H1 (cell line): ENCODE results near the gene PTPN2. TPM values are rescaled to one million over a fixed set of nuclear protein-coding genes. Genes with fewer than 3 reads are reported as not detected.

Experiments
- CTCF ChIA-PET: fragments of 300-600 bp; sonication (Branson Sonifier 250); formaldehyde crosslinking; loops from one replicate; lab custom pipeline; 2021; ENCODE audit not compliant: partially characterized antibody; lab: Charles Lee
- POLR2A ChIA-PET: fragments of 300-600 bp; sonication (Branson Sonifier 250); formaldehyde crosslinking; loops from one replicate; lab custom pipeline; 2021; ENCODE audit warnings: inconsistent platforms; ENCODE audit not compliant: partially characterized antibody; lab: Charles Lee
- DNase-seq, 2 experiments: peaks; one replicate each; pipeline versions ENCODE4 v3.0.0 to v3.0.0-alpha.2; 2010 to 2022; ENCODE audit warnings: low spot score in 2 of 2, low read depth in 1 of 2, mixed read lengths in 1 of 2
- FAIRE-seq: peaks from 2 replicates; lab custom pipeline; 2011; peaks lifted over from hg19 to GRCh38; lab: Jason Lieb, UNC
- H2AFZ ChIP-seq: 2 replicates; pipeline ENCODE4 v1.8.1; 2012; ENCODE audit warnings: low read length, inconsistent platforms
- H2AK5ac ChIP-seq: 2 replicates; pipeline ENCODE4 v1.6.1; 2013; ENCODE audit warnings: low read depth, low read length
- H2BK120ac ChIP-seq: replicated peaks from 2 replicates; pipeline ENCODE3; 2013; ENCODE audit warnings: low read depth, low read length, inconsistent platforms
- H2BK12ac ChIP-seq: 2 replicates; pipeline ENCODE4 v1.6.1; 2013; ENCODE audit warnings: low read depth, low read length
- H2BK15ac ChIP-seq: 2 replicates; pipeline ENCODE4 v1.6.1; 2013; ENCODE audit warnings: low read length
- H2BK20ac ChIP-seq: 2 replicates; pipeline ENCODE4 v1.6.1; 2013; ENCODE audit warnings: low read length
- H2BK5ac ChIP-seq: 2 replicates; pipeline ENCODE4 v1.6.1; 2013; ENCODE audit warnings: low read depth, low read length
- H3K14ac ChIP-seq: 2 replicates; pipeline ENCODE4 v1.6.1; 2013; ENCODE audit warnings: inconsistent platforms; ENCODE audit not compliant: insufficient read length
- H3K18ac ChIP-seq: 2 replicates; pipeline ENCODE4 v1.6.1; 2013; ENCODE audit warnings: low read length; ENCODE audit errors: extremely low read depth
- H3K23ac ChIP-seq: 2 replicates; pipeline ENCODE4 v1.6.1; 2013; ENCODE audit warnings: inconsistent platforms; ENCODE audit not compliant: insufficient read length
- H3K23me2 ChIP-seq: 2 replicates; pipeline ENCODE4 v1.6.1; 2013; ENCODE audit warnings: low read depth, low read length
- H3K27ac ChIP-seq: 2 replicates; pipeline ENCODE4 v1.6.1; 2011; ENCODE audit warnings: low read depth, low read length, inconsistent platforms
- H3K27me3 ChIP-seq, 4 experiments: replicated peaks in 1 of 4; 1 replicate in 1 of 4; 2 replicates in 3 of 4; pipeline versions ENCODE4 v1.6.1 to v1.8.1; 2011 to 2013; ENCODE audit warnings: low read length in 3 of 4, mild to moderate bottlenecking in 3 of 4, inconsistent platforms in 2 of 4, mixed read lengths in 2 of 4, moderate library complexity in 1 of 4; ENCODE audit not compliant: control insufficient read depth in 3 of 4, insufficient read depth in 3 of 4; ENCODE audit errors: extremely low read depth in 1 of 4
- H3K36me3 ChIP-seq, 4 experiments: 2 replicates each; pipeline versions ENCODE4 v1.6.1 to v1.8.1; 2011 to 2013; ENCODE audit warnings: mild to moderate bottlenecking in 4 of 4, low read length in 3 of 4, moderate library complexity in 2 of 4, control low read depth in 1 of 4, inconsistent platforms in 1 of 4; ENCODE audit not compliant: insufficient read depth in 4 of 4, control insufficient read depth in 2 of 4
- H3K4ac ChIP-seq: replicated peaks from 2 replicates; pipeline ENCODE3; 2013; ENCODE audit warnings: low read length, low read depth, mixed read lengths, inconsistent platforms; ENCODE audit not compliant: insufficient read length
- H3K4me1 ChIP-seq, 4 experiments: replicated peaks in 1 of 4; 1 replicate in 1 of 4; 2 replicates in 3 of 4; pipeline versions ENCODE4 v1.6.1 to v1.8.1; 2011 to 2013; ENCODE audit warnings: low read length in 3 of 4, inconsistent platforms in 2 of 4, mixed read lengths in 1 of 4; ENCODE audit not compliant: insufficient read depth in 4 of 4, control insufficient read depth in 3 of 4
- H3K4me2 ChIP-seq, 2 experiments: 2 replicates each; pipeline versions ENCODE4 v1.6.1 to v1.8.1; 2011 to 2013; ENCODE audit warnings: low read depth in 2 of 2, low read length in 2 of 2, control low read depth in 1 of 2, inconsistent platforms in 1 of 2, mild to moderate bottlenecking in 1 of 2; ENCODE audit not compliant: insufficient read depth in 1 of 2
- H3K4me3 ChIP-seq, 4 experiments: fragments of 200-600, 300-600 bp in 1 of 4; sonication (generic), shearing (Covaris generic), sonication (Bioruptor Twin) in 1 of 4; 2 replicates each; pipeline versions ENCODE4 v1.5.1 to v1.8.1; 2011 to 2016; ENCODE audit warnings: low read length in 4 of 4, low read depth in 3 of 4, control low read depth in 2 of 4, inconsistent platforms in 2 of 4, mild to moderate bottlenecking in 2 of 4, mixed read lengths in 1 of 4, moderate library complexity in 1 of 4; ENCODE audit not compliant: insufficient read depth in 2 of 4; ENCODE audit errors: extremely low read depth in 1 of 4
- H3K56ac ChIP-seq: replicated peaks from 2 replicates; pipeline ENCODE3; 2013; ENCODE audit warnings: low read depth, mild to moderate bottlenecking, mixed read lengths, low read length, inconsistent platforms; ENCODE audit not compliant: insufficient read length
- H3K79me1 ChIP-seq: 2 replicates; pipeline ENCODE4 v1.6.1; 2013; ENCODE audit warnings: low read depth, low read length, control low read depth
- H3K79me2 ChIP-seq, 2 experiments: 2 replicates each; pipeline versions ENCODE4 v1.6.1 to v1.8.1; 2012 to 2013; ENCODE audit warnings: low read length in 2 of 2, mild to moderate bottlenecking in 2 of 2, inconsistent platforms in 1 of 2; ENCODE audit not compliant: insufficient read depth in 2 of 2, control insufficient read depth in 1 of 2
- H3K9ac ChIP-seq, 4 experiments: replicated peaks in 1 of 4; 1 replicate in 1 of 4; 2 replicates in 3 of 4; pipeline versions ENCODE4 v1.6.1 to v1.8.1; 2011 to 2013; ENCODE audit warnings: low read depth in 3 of 4, low read length in 3 of 4, control low read depth in 2 of 4, mild to moderate bottlenecking in 2 of 4, moderate library complexity in 2 of 4, inconsistent platforms in 1 of 4; ENCODE audit errors: extremely low read depth in 1 of 4
- H3K9me3 ChIP-seq, 2 experiments: 2 replicates each; pipeline versions ENCODE4 v1.6.1 to v1.8.1; 2012 to 2013; ENCODE audit warnings: mild to moderate bottlenecking in 2 of 2, moderate library complexity in 2 of 2, control low read depth in 1 of 2, inconsistent platforms in 1 of 2, low read depth in 1 of 2, low read length in 1 of 2, mixed read lengths in 1 of 2; ENCODE audit not compliant: insufficient read depth in 2 of 2
- H4K20me1 ChIP-seq, 2 experiments: replicated peaks in 1 of 2; 2 replicates each; pipeline versions ENCODE3 to v1.8.1; 2011 to 2013; ENCODE audit warnings: inconsistent platforms in 2 of 2, low read length in 2 of 2, mild to moderate bottlenecking in 1 of 2; ENCODE audit not compliant: insufficient read depth in 2 of 2, control insufficient read depth in 1 of 2
- H4K5ac ChIP-seq: 2 replicates; pipeline ENCODE4 v1.6.1; 2013; ENCODE audit warnings: low read length, low read depth, mixed read lengths, inconsistent platforms; ENCODE audit not compliant: insufficient read length
- H4K8ac ChIP-seq: 2 replicates; pipeline ENCODE4 v1.8.0; 2013; ENCODE audit warnings: mild to moderate bottlenecking, moderate library complexity, low read length, inconsistent platforms; ENCODE audit not compliant: insufficient read depth; ENCODE audit errors: extremely low read depth
- H4K91ac ChIP-seq: replicated peaks from 2 replicates; pipeline ENCODE3; 2013; ENCODE audit warnings: low read length, mixed read lengths, inconsistent platforms; ENCODE audit not compliant: insufficient read length
- ATF3 ChIP-seq: IDR thresholded peaks from 2 replicates; pipeline ENCODE4 v1.6.1; 2011; ENCODE audit warnings: low read depth, mild to moderate bottlenecking, low read length; ENCODE audit not compliant: insufficient read depth
- CBX5 ChIP-seq: fragments of 300-800, 300-1000 bp; sonication (generic); IDR thresholded peaks from 2 replicates; pipeline ENCODE4 v1.7.1; 2016; ENCODE audit warnings: antibody characterized with exemption, low read length, low read depth
- NRF1 ChIP-seq: IDR thresholded peaks from 2 replicates; pipeline ENCODE4 v1.6.1; 2011; ENCODE audit warnings: mild to moderate bottlenecking, low read depth, low read length, improper control_type of control experiment
- POLR2A ChIP-seq, 2 experiments: IDR thresholded peaks; 1 replicate in 1 of 2; 2 replicates in 1 of 2; pipeline ENCODE4 v1.6.1; 2011; ENCODE audit warnings: low read depth in 2 of 2, low read length in 2 of 2, mild to moderate bottlenecking in 2 of 2; ENCODE audit errors: control extremely low read depth in 1 of 2
- RAD21 ChIP-seq, 2 experiments: IDR thresholded peaks in 1 of 2; conservative IDR thresholded peaks in 1 of 2; 2 replicates each; pipeline ENCODE4 v1.6.1; 2011; ENCODE audit warnings: low read depth in 2 of 2, low read length in 2 of 2, improper control_type of control experiment in 1 of 2, inconsistent platforms in 1 of 2, mild to moderate bottlenecking in 1 of 2, moderate library complexity in 1 of 2
- RFX5 ChIP-seq: IDR thresholded peaks from 2 replicates; pipeline ENCODE4 v1.6.1; 2011; ENCODE audit warnings: low read depth, low read length, improper control_type of control experiment, borderline replicate concordance
- RNF2 ChIP-seq: fragments of 200-900, 300-1000 bp; sonication (generic); IDR thresholded peaks from 2 replicates; pipeline ENCODE4 v1.7.1; 2016; ENCODE audit warnings: borderline replicate concordance, low read depth, mild to moderate bottlenecking, antibody characterized with exemption, low read length; ENCODE audit not compliant: poor library complexity, severe bottlenecking; ENCODE audit errors: missing control alignments
- RXRA ChIP-seq: IDR thresholded peaks from 2 replicates; pipeline ENCODE4 v1.6.1; 2011; ENCODE audit warnings: low read depth, mild to moderate bottlenecking, low read length, moderate library complexity; ENCODE audit not compliant: insufficient read depth
- SIN3A ChIP-seq, 2 experiments: IDR thresholded peaks in 1 of 2; conservative IDR thresholded peaks in 1 of 2; 2 replicates each; pipeline ENCODE4 v1.6.1; 2011 to 2012; ENCODE audit warnings: low read length in 2 of 2, improper control_type of control experiment in 1 of 2, low read depth in 1 of 2, mild to moderate bottlenecking in 1 of 2
- SUZ12 ChIP-seq: fragments of 200-600 bp; sonication (generic); IDR thresholded peaks from 2 replicates; pipeline ENCODE4 v1.6.1; 2012; ENCODE audit warnings: mild to moderate bottlenecking, inconsistent platforms, low read length, moderate library complexity, mixed read lengths
- TEAD4 ChIP-seq: IDR thresholded peaks from 2 replicates; pipeline ENCODE4 v1.6.1; 2012; ENCODE audit warnings: low read depth, low read length, inconsistent platforms, mixed read lengths
- YY1 ChIP-seq: IDR thresholded peaks from 2 replicates; pipeline ENCODE4 v1.6.1; 2011; ENCODE audit warnings: low read depth, mild to moderate bottlenecking, low read length
- polyA plus RNA-seq, 7 experiments: library from polyadenylated mRNA; depleted of rRNA in 3 of 7; stranded (reverse) in 5 of 7; unstranded in 2 of 7; fragments of >200 nt in 5 of 7; fragments of 200-250 nt in 2 of 7; gene quantifications; 1 replicate in 5 of 7; 2 replicates in 1 of 7; 4 replicates in 1 of 7; pipeline versions ENCODE4 v1.2.1 to v1.2.3, GENCODE V29; 2011 to 2013; ENCODE audit warnings: missing spikeins in 2 of 7, mixed read lengths in 2 of 7
- total RNA-seq: library from RNA; stranded (reverse); fragmentation: NEBNext Ultra II Directional; extraction: Animal tissue kit (Norgen Biotek cat#: 25700); gene quantifications from 2 replicates; pipeline ENCODE4 v1.2.1, GENCODE V29; 2021

PTPN2 gene
- total and polyA plus RNA-seq, 2 of the 8 experiments (the other 6 are each of a cell fraction or from before 2014, with no cell fraction given) = 16.4 to 54.0 TPM

DNA sequence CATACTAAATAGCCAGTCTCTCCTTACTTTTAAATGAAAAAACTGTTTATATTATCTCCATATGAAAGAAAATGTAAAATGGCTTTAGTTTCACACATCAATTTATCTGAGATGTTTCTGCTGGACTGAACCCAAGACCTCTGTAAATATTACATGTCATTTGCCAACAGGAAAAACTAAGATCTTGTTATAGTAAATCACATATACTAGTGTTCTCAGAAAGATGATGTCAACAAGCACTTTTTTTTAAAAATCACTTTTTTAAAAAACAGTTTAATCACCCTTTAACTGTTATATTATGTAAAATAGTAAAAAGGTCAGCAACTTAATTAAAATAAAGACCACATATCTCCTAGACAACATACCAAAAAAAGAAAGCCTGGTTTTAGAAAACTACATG, 46.3 kb downstream of the PTPN2 start:
- H2AK5ac ChIP-seq = no peak overlapping the region

More for the DNA sequence above, 46.3 kb downstream of the PTPN2 start:
- peaks cover 6% of the 10 kb centered on the region; the same call in 1 of the 2 replicates for H3K79me1 ChIP-seq
- peaks cover 0 to 4% of the 10 kb centered on the region in 2 experiments for H4K20me1 ChIP-seq
- no peak overlapping the region for H3K4ac ChIP-seq
- no peaks in the 10 kb centered on the region for H3K9me3 ChIP-seq
- no peak overlapping the region for H3K56ac ChIP-seq
- FAIRE-seq = no peak
- TF ChIP-seq RXRA (no peak), NRF1 (no peak), RNF2 (no peak), TEAD4 (no peak), SIN3A (conservative IDR thresholded peaks at IDR 0.05 in 1 of 2, IDR thresholded peaks at IDR 0.05 in 1 of 2; ENCODE audit: low read depth in 1 of 2, low read length in 2 of 2) (no peak), YY1 (no peak), ATF3 (no peak), CBX5 (no peak), RFX5 (no peak), RAD21 (IDR thresholded peaks at IDR 0.05 in 1 of 2, conservative IDR thresholded peaks at IDR 0.05 in 1 of 2; ENCODE audit: low read depth in 2 of 2, low read length in 2 of 2) (no peak), POLR2A (IDR thresholded peaks at IDR 0.05; ENCODE audit: control extremely low read depth in 1 of 2, low read depth in 2 of 2, low read length in 2 of 2) (no peak), SUZ12 (no peak)
- no peak overlapping the region for H3K9ac ChIP-seq
- no peak overlapping the region for H2AFZ ChIP-seq
- H3K36me3 ChIP-seq = peaks cover 0 to 7% (median 2%) of the 10 kb centered on the region in 4 experiments; a peak in 4 of 8 replicates
- no peak overlapping the region; a peak in 1 of 8 replicates for H3K4me3 ChIP-seq
- H4K5ac ChIP-seq = no peak overlapping the region
- no peaks in the 10 kb centered on the region for H3K23me2 ChIP-seq
- POLR2A ChIA-PET = no interaction called here
- H4K8ac ChIP-seq = no peak overlapping the region
- no peak overlapping the region for H3K23ac ChIP-seq
- H3K14ac ChIP-seq = no peak overlapping the region
- no peaks in the 10 kb centered on the region for H3K27me3 ChIP-seq
- no peak for DNase-seq
- CTCF ChIA-PET = no interaction called here
- no peak overlapping the region for H4K91ac ChIP-seq
- no peak overlapping the region for H2BK120ac ChIP-seq
- H2BK15ac ChIP-seq = no peak overlapping the region
- no peak overlapping the region for H2BK12ac ChIP-seq
- no peak overlapping the region for H2BK5ac ChIP-seq
- H3K18ac ChIP-seq = no peak overlapping the region
- no peak overlapping the region for H2BK20ac ChIP-seq
- no peak overlapping the region for H3K27ac ChIP-seq
- H3K4me2 ChIP-seq = no peak overlapping the region
- peaks cover 0 to 7% (median 5%) of the 10 kb centered on the region in 4 experiments; a peak in 5 of 7 replicates for H3K4me1 ChIP-seq
- H3K79me2 ChIP-seq = peaks cover 0 to 55% of the 10 kb centered on the region in 2 experiments; a peak in 2 of 4 replicates
